Inferior parietal cortex (tissue), 1 donor: ENCODE measurements around the gene RBM20.
"Not testable (repeated sequence)": the region's sequence is repeated elsewhere in the genome, so short reads cannot be mapped to it uniquely, and the experiment has no call there.

Experiments used
- DNase-seq: peaks from one replicate; pipeline ENCODE4 v3.0.0-alpha.2; 2016; ENCODE audit errors: extremely low spot score

The RBM20 gene

DNA sequence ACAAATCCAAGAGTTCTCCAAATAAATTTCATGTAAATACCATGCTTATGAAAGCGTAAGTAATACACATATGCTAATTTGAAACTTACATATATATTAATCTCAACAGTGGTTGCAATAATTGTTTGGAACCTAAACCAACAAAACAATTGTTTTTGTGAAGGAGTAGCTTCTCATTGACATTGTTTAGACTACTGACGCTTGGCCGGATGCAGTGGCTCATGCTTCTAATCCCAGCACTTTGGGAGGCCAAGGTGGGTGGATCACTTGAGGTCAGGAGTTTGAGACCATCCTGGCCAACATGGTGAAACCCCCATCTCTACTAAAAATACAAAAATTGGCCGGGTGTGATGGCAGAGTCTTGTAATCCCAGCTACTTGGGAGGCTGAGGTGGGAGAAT lies 61.5 kb downstream of the RBM20 start:
- not testable (repeated sequence) for DNase-seq

- DNase-seq, result no peak
These were observed 62.6 kb downstream of the RBM20 start for GRCh38 chr10:110706690-110707098.

GRCh38 chr10:110708776-110709443 lies 64.8 kb downstream of the RBM20 start:
- no peak for DNase-seq

GRCh38 chr10:110709444-110709828 lies 65.3 kb downstream of the RBM20 start:
- DNase-seq, result no peak

- no peak for DNase-seq
These were observed 65.9 kb downstream of the RBM20 start for GRCh38 chr10:110709964-110710587.

DNA sequence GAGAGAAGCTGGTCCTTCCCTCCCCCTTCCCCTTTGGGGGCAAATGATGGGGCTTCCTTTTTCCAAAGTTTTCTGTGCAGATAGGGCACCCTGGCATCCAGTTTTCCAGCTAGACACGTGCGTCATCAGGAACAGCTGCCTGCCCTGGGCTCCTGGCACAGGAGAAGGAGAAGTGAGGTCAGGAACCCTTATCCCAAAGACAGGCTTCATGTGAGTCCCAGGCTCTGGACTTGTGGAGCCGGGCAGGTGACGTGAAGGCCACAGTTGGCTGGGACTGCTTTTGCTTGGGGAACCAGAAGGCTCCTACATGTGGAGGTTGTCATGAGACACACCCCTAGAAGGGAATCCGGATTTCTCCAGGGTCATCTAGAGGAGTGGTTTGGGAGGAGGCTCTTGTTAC lies 66.5 kb downstream of the RBM20 start:
- no peak for DNase-seq

- DNase-seq, result no peak
These were observed 67.2 kb downstream of the RBM20 start for GRCh38 chr10:110711382-110711781.

- DNase-seq, result no peak
These were observed 70.2 kb downstream of the RBM20 start for GRCh38 chr10:110714356-110714755.

DNA sequence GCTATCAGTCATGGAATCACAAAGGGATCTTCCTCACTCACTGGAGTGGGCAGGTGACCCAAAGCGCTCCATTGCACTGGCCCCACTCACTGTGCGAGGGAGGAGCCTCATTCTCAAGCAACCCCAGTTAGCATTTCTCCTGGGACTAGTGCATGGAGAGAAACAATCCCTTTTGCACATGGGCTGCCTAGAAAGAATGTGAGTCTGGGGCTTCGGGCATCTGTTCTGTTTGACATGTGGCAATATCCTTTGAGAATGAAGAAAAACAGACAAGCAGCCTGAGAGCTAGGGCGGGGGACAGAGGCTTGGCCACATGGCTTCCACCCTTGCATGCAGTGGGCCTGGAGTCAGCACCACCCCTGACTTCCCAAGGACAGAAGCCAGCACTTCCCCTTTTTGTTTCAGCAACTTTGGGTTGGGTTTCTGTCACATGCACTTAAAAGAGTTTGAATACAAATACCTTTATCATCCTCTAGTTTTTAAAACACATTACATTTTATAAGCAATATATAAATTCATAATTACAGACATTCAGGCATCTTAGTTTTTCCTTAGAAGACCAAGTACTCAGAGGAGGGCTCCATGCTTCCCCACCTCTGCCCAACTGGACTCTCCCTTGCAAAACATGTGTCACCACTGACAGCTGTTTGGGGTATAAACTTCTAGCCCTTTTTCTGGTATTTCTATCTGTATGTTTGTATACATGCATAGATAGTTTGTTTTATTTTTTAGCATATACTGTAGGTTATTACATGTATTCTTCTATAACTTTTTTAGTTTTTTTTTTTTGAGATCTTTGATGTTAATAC lies 73.8 kb downstream of the RBM20 start:
- DNase-seq, result no peak

DNA sequence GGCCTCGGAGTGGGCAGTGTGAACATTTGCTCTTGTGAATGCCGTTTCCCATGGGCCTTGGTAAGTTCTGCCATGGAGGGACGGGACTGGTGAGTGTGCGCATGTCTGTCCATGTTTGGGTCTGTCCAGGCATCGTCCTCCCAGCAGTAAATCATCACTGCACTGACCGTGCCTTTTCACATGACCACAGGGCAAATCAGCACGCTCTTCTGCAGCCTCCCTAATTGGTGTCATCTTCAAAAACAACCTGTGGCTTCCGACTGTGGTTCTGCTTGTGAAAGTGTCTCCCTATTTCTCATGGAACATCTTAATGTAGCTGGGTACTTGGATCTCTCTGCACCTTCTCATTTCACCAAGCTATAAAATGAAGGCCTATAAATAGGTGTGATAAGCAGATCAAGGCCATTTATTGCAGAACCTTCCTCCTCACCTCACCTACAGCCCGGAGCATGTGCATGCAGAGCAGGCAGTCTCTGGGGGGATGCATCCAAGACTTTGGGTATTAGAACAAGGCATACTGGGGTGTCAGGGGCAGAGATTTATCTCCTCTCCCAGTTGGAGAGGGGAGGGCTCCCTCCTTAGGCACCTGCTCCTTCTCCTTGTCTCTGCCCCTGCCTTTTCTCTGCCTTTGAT lies 77.4 kb downstream of the RBM20 start:
- DNase-seq, result no peak

DNA sequence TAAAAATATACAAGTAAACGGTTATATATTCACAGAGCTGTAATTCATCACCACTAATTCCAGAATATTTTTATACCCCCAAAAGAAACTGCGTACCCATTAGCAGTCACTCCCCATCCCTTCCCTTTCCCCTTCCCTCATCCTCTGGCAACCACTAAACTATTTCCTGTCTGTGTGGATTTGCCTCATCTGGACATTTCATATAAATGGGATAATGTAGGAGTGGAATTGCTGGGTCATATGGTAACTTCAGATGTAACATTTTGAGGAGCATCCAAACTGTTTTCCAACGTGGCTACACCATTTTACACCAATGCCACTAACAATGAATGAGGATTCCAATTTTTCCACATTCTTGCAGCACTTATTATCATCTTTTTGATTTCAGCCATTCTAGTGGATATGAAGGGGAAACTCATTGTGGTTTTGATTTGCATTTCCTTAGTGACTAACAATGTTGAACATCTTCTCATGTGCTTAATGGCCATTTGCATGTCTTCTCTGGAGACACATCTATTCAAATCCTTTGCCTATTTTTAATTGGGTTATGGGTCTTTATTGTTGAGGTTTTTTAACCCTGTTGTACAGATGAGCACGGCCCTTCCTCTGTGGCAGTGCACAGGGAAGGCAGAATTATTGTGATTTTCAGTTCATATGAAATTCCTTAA lies 79.2 kb downstream of the RBM20 start:
- DNase-seq, result no peak

DNA sequence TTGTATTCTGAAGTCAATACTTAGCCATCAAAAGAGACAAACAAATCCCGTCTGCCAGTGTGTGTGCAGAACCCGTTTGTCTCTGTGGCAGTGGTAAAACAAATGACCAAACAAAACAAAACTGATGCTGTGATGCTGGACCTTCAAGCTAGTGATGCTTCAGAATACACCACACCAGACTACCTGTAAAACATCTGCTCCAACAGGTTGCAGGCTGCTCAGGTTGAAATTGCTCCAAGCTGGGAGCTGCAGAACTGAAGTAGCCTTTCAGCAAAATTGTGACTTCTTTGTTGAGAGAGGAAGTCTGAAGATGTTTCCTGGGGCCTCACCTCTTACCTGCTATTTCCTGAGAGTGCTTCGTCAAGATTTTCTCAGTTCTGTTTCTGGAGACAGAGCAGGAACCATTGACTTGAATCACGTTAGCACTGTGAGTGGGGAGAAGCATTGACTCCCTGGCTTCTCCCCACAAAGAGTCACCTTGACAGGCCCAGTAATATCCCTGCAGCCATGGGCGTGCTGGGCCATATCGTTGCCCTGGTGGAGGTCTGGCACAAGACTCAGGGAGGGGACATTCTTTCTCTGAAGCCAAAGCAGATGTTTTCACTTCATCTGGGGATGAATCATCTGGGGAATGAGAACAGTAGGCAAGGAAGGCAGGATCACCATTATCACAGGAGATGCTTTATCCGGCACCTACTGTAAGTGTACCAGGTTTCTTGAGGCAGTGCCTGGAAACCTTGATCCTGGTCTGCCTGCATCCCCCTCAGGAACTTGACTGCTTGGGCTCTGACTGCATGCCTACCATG lies 80.2 kb downstream of the RBM20 start:
- DNase-seq, result no peak

DNA sequence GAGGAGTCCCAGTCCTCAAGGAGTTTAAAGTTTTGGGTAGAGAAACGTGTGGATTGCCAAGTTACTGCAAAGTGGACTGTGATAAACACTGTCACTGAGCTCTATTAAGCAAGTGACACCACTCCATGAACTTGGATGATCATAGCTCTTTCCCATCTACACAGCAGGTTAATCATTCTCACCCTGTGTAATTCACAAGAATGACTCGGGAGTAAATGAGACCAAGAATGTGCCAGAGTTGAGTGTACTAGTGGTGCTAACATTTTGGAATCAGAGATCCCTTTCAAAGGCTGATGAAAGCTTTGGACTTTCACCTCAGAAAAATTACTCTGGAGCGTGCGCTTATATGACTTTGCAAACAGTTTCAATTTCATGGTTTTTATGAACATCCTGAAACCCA lies 80.8 kb downstream of the RBM20 start:
- DNase-seq, result no peak

DNA sequence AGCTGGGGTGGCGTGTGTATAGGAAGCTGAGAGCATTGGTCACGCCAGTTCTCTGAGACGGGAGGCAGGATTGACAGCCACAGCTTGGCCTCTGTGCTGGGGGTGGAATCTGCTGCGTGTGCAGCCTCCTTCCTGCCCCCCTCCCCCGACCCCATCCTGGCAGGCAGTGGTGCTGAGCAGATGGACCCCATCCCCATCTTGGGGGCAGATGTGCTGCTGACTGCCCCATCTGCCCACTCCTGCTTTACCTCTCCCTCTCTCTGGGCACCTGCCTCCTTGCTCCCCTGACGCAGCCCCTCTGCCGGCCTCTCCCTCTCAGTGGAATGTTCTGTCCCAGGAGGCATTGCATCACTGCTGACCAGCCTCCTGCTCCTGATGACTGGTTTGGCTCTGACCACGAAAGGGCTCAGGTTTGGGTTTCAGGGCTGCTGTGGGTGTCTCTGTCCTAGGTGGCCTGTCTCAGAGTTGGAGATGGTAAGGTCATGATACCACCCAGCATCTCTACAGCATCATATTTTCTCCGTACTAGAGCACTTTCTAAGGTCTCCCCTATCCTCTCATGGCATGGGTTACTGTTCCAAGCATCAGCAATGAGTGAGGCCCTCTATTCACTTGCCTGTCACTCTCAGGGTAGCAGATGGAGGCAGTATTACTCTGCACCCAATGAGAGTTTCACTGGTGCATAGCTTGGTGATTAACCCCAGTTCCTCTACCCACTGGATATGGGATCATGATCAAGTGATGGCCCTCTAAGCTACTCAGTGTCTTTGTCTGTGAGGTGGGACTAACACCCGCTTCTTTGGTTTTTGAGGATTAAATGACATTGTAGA lies 81.9 kb downstream of the RBM20 start:
- DNase-seq, result no peak

DNA sequence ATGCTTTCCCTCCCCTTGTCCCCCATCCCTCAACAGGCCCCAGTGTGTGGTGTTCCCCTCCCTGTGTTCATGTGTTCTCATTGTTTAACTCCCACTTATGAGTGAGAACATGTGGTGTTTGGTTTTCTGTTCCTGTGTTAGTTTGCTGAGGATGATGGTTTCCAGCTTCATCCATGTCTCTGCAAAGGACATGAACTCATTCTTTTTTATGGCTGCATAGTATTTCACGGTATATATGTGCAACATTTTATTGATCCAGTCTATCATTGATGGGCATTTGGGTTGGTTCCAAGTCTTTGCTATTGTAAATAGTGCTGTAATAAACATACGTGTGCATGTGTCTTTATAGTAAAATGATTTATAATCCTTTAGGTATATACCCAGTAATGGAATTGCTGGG lies 83.6 kb downstream of the RBM20 start:
- not testable (repeated sequence) for DNase-seq

GRCh38 chr10:110730345-110731050 lies 86.4 kb downstream of the RBM20 start:
- no peak for DNase-seq

GRCh38 chr10:110733218-110733952 lies 89.2 kb downstream of the RBM20 start:
- no peak for DNase-seq

GRCh38 chr10:110735620-110736027 lies 91.5 kb downstream of the RBM20 start:
- DNase-seq, result no peak
